ENCODE measurements around the gene HACD1.

Gene HACD1

GRCh38 chr10:17578603-17579002 lies 38.6 kb downstream of the HACD1 start:
- no peak overlapping the region for H3K18ac ChIP-seq (ENCODE audit: low read length)
- WGBS, 2 donors (ENCODE audit: extremely low coverage in 2 of 2, insufficient read length in 2 of 2, insufficient replicate concordance in 1 of 2), result no CpG with 5 or more reads among the region's 2 CpGs
- no peak overlapping the region for H2BK12ac ChIP-seq (ENCODE audit: low read length)
- no peak overlapping the region for H2AFZ ChIP-seq (ENCODE audit: low read length)
- no peaks in the 10 kb centered on the region for H3K4me1 ChIP-seq (ENCODE audit: control insufficient read depth in 2 of 2, insufficient read depth in 1 of 2, low read depth in 1 of 2, low read length in 2 of 2)
- no peak overlapping the region for H3K27ac ChIP-seq (replicated peaks; ENCODE audit: low read length)
- DNase-seq (ENCODE audit: low spot score), result no peak
- H3K4me2 ChIP-seq (ENCODE audit: insufficient read depth, low read length, poor library complexity, severe bottlenecking), result no peak overlapping the region
- no peak overlapping the region for H3K9ac ChIP-seq (ENCODE audit: low read depth, low read length, poor library complexity)
- H3K23ac ChIP-seq (ENCODE audit: low read depth, low read length, poor library complexity), result no peak overlapping the region
- no peak overlapping the region for H4K91ac ChIP-seq (ENCODE audit: low read depth, low read length, poor library complexity)
- no peak overlapping the region for H2BK15ac ChIP-seq (ENCODE audit: low read length)
- no peak overlapping the region for H2BK5ac ChIP-seq (ENCODE audit: low read length)
- H3K36me3 ChIP-seq (replicated peaks in 1 of 2; ENCODE audit: control insufficient read depth in 2 of 2, insufficient read depth in 2 of 2, low read length in 2 of 2), result no peaks in the 10 kb centered on the region
- no peaks in the 10 kb centered on the region for H3K79me1 ChIP-seq (ENCODE audit: low read depth, low read length)
- no peak overlapping the region for H2BK120ac ChIP-seq (ENCODE audit: low read depth, low read length)
- H3K27me3 ChIP-seq (ENCODE audit: control insufficient read depth in 3 of 3, insufficient read depth in 3 of 3, low read depth in 1 of 3, low read length in 3 of 3), result no peaks in the 10 kb centered on the region
- H3K9me3 ChIP-seq (replicated peaks in 1 of 2; ENCODE audit: control insufficient read depth in 2 of 2, insufficient read depth in 1 of 2, low read depth in 1 of 2, low read length in 2 of 2), result no peaks in the 10 kb centered on the region
- no peak overlapping the region for H2AK5ac ChIP-seq (ENCODE audit: low read depth, low read length)
- H3K14ac ChIP-seq (ENCODE audit: low read length), result no peak overlapping the region
- H3K4ac ChIP-seq (ENCODE audit: low read length), result no peak overlapping the region
- H3K4me3 ChIP-seq (ENCODE audit: low read length in 2 of 2), result no peak overlapping the region
- H4K8ac ChIP-seq (ENCODE audit: low read depth, low read length), result no peak overlapping the region

- Histone ChIP-seq H3K4me1 (ENCODE audit: control insufficient read depth in 2 of 2, insufficient read depth in 1 of 2, low read depth in 1 of 2, low read length in 2 of 2) (no peaks in the 10 kb centered on the region), H3K4ac (ENCODE audit: low read length) (no peak overlapping the region), H3K23ac (ENCODE audit: low read depth, low read length, poor library complexity) (no peak overlapping the region), H3K4me3 (ENCODE audit: low read length in 2 of 2) (no peak overlapping the region), H3K27me3 (ENCODE audit: control insufficient read depth in 3 of 3, insufficient read depth in 3 of 3, low read depth in 1 of 3, low read length in 3 of 3) (no peaks in the 10 kb centered on the region), H3K14ac (ENCODE audit: low read length) (no peak overlapping the region), H3K36me3 (replicated peaks in 1 of 2; ENCODE audit: control insufficient read depth in 2 of 2, insufficient read depth in 2 of 2, low read length in 2 of 2) (no peaks in the 10 kb centered on the region), H2BK120ac (ENCODE audit: low read depth, low read length) (no peak overlapping the region), H3K4me2 (ENCODE audit: insufficient read depth, low read length, poor library complexity, severe bottlenecking) (no peak overlapping the region), H2AFZ (ENCODE audit: low read length) (no peak overlapping the region), H3K79me1 (ENCODE audit: low read depth, low read length) (no peaks in the 10 kb centered on the region), H2AK5ac (ENCODE audit: low read depth, low read length) (no peak overlapping the region), H3K18ac (ENCODE audit: low read length) (no peak overlapping the region), H2BK5ac (ENCODE audit: low read length) (no peak overlapping the region), H4K91ac (ENCODE audit: low read depth, low read length, poor library complexity) (no peak overlapping the region), H2BK15ac (ENCODE audit: low read length) (no peak overlapping the region), H3K9me3 (replicated peaks in 1 of 2; ENCODE audit: control insufficient read depth in 2 of 2, insufficient read depth in 1 of 2, low read depth in 1 of 2, low read length in 2 of 2) (no peaks in the 10 kb centered on the region), H4K8ac (ENCODE audit: low read depth, low read length) (no peak overlapping the region), H3K9ac (ENCODE audit: low read depth, low read length, poor library complexity) (no peak overlapping the region), H3K27ac (replicated peaks; ENCODE audit: low read length) (no peak overlapping the region), H2BK12ac (ENCODE audit: low read length) (no peak overlapping the region)
- DNase-seq (ENCODE audit: low spot score), result no peak
- no CpG with 5 or more reads among the region's 3 CpGs for WGBS, 2 donors (ENCODE audit: extremely low coverage in 2 of 2, insufficient read length in 2 of 2, insufficient replicate concordance in 1 of 2)
These were observed 40.4 kb downstream of the HACD1 start for GRCh38 chr10:17576768-17577167.

GRCh38 chr10:17564911-17565310 lies 52.3 kb downstream of the HACD1 start:
- H3K9me3 ChIP-seq (replicated peaks in 1 of 2; ENCODE audit: control insufficient read depth in 2 of 2, insufficient read depth in 1 of 2, low read depth in 1 of 2, low read length in 2 of 2), result no peaks in the 10 kb centered on the region
- H3K23ac ChIP-seq (ENCODE audit: low read depth, low read length, poor library complexity), result no peak overlapping the region
- no peak overlapping the region for H3K4me3 ChIP-seq (ENCODE audit: low read length in 2 of 2)
- H2AK5ac ChIP-seq (ENCODE audit: low read depth, low read length), result no peak overlapping the region
- H4K8ac ChIP-seq (ENCODE audit: low read depth, low read length), result no peak overlapping the region
- no peak overlapping the region for H2BK120ac ChIP-seq (ENCODE audit: low read depth, low read length)
- no peak for DNase-seq (ENCODE audit: low spot score)
- no peak overlapping the region for H3K4ac ChIP-seq (ENCODE audit: low read length)
- H3K27ac ChIP-seq (replicated peaks; ENCODE audit: low read length), result no peak overlapping the region
- no peak overlapping the region for H3K4me2 ChIP-seq (ENCODE audit: insufficient read depth, low read length, poor library complexity, severe bottlenecking)
- no peaks in the 10 kb centered on the region for H3K27me3 ChIP-seq (ENCODE audit: control insufficient read depth in 3 of 3, insufficient read depth in 3 of 3, low read depth in 1 of 3, low read length in 3 of 3)
- H2AFZ ChIP-seq (ENCODE audit: low read length), result no peak overlapping the region
- no CpG with 5 or more reads among the region's 3 CpGs for WGBS, 2 donors (ENCODE audit: extremely low coverage in 2 of 2, insufficient read length in 2 of 2, insufficient replicate concordance in 1 of 2)
- H2BK15ac ChIP-seq (ENCODE audit: low read length), result no peak overlapping the region
- H3K4me1 ChIP-seq (ENCODE audit: control insufficient read depth in 2 of 2, insufficient read depth in 1 of 2, low read depth in 1 of 2, low read length in 2 of 2), result no peaks in the 10 kb centered on the region
- no peak overlapping the region for H2BK5ac ChIP-seq (ENCODE audit: low read length)
- no peak overlapping the region for H4K91ac ChIP-seq (ENCODE audit: low read depth, low read length, poor library complexity)
- no peak overlapping the region for H3K9ac ChIP-seq (ENCODE audit: low read depth, low read length, poor library complexity)
- H3K36me3 ChIP-seq (replicated peaks in 1 of 2; ENCODE audit: control insufficient read depth in 2 of 2, insufficient read depth in 2 of 2, low read length in 2 of 2), result no peaks in the 10 kb centered on the region
- H3K79me1 ChIP-seq (ENCODE audit: low read depth, low read length), result no peaks in the 10 kb centered on the region
- H2BK12ac ChIP-seq (ENCODE audit: low read length), result no peak overlapping the region
- H3K18ac ChIP-seq (ENCODE audit: low read length), result no peak overlapping the region
- H3K14ac ChIP-seq (ENCODE audit: low read length), result no peak overlapping the region

GRCh38 chr10:17563452-17563851 lies 53.7 kb downstream of the HACD1 start:
- no peak overlapping the region for H4K8ac ChIP-seq (ENCODE audit: low read depth, low read length)
- H2BK5ac ChIP-seq (ENCODE audit: low read length), result no peak overlapping the region
- no peak overlapping the region for H2BK15ac ChIP-seq (ENCODE audit: low read length)
- H3K79me1 ChIP-seq (ENCODE audit: low read depth, low read length), result no peaks in the 10 kb centered on the region
- no CpG with 5 or more reads among the region's 4 CpGs for WGBS, 2 donors (ENCODE audit: extremely low coverage in 2 of 2, insufficient read length in 2 of 2, insufficient replicate concordance in 1 of 2)
- no peak overlapping the region for H2BK120ac ChIP-seq (ENCODE audit: low read depth, low read length)
- no peak overlapping the region for H3K23ac ChIP-seq (ENCODE audit: low read depth, low read length, poor library complexity)
- no peak overlapping the region for H4K91ac ChIP-seq (ENCODE audit: low read depth, low read length, poor library complexity)
- H3K18ac ChIP-seq (ENCODE audit: low read length), result no peak overlapping the region
- H3K14ac ChIP-seq (ENCODE audit: low read length), result no peak overlapping the region
- H2BK12ac ChIP-seq (ENCODE audit: low read length), result no peak overlapping the region
- no peaks in the 10 kb centered on the region for H3K4me1 ChIP-seq (ENCODE audit: control insufficient read depth in 2 of 2, insufficient read depth in 1 of 2, low read depth in 1 of 2, low read length in 2 of 2)
- no peaks in the 10 kb centered on the region for H3K9me3 ChIP-seq (replicated peaks in 1 of 2; ENCODE audit: control insufficient read depth in 2 of 2, insufficient read depth in 1 of 2, low read depth in 1 of 2, low read length in 2 of 2)
- no peak overlapping the region for H2AK5ac ChIP-seq (ENCODE audit: low read depth, low read length)
- H3K9ac ChIP-seq (ENCODE audit: low read depth, low read length, poor library complexity), result no peak overlapping the region
- H3K27ac ChIP-seq (replicated peaks; ENCODE audit: low read length), result no peak overlapping the region
- H2AFZ ChIP-seq (ENCODE audit: low read length), result no peak overlapping the region
- H3K4me2 ChIP-seq (ENCODE audit: insufficient read depth, low read length, poor library complexity, severe bottlenecking), result no peak overlapping the region
- no peaks in the 10 kb centered on the region for H3K27me3 ChIP-seq (ENCODE audit: control insufficient read depth in 3 of 3, insufficient read depth in 3 of 3, low read depth in 1 of 3, low read length in 3 of 3)
- H3K4ac ChIP-seq (ENCODE audit: low read length), result no peak overlapping the region
- no peaks in the 10 kb centered on the region for H3K36me3 ChIP-seq (replicated peaks in 1 of 2; ENCODE audit: control insufficient read depth in 2 of 2, insufficient read depth in 2 of 2, low read length in 2 of 2)
- DNase-seq (ENCODE audit: low spot score), result no peak
- no peak overlapping the region for H3K4me3 ChIP-seq (ENCODE audit: low read length in 2 of 2)

All from neuronal stem cell (in vitro differentiated cells).